SIG-M5 treated with dmso at 0.1 percent for 504 hours (cell line): ENCODE data around the gene ZP2.
"Not testable (repeated sequence)": the region's sequence is repeated elsewhere in the genome, so short reads cannot be mapped to it uniquely, and the experiment has no call there.

Source experiments
- DNase-seq: peaks from one replicate; lab custom pipeline; 2025; ENCODE audit not compliant: unreplicated experiment; lab: John Stamatoyannopoulos, UW

Gene ZP2

DNA sequence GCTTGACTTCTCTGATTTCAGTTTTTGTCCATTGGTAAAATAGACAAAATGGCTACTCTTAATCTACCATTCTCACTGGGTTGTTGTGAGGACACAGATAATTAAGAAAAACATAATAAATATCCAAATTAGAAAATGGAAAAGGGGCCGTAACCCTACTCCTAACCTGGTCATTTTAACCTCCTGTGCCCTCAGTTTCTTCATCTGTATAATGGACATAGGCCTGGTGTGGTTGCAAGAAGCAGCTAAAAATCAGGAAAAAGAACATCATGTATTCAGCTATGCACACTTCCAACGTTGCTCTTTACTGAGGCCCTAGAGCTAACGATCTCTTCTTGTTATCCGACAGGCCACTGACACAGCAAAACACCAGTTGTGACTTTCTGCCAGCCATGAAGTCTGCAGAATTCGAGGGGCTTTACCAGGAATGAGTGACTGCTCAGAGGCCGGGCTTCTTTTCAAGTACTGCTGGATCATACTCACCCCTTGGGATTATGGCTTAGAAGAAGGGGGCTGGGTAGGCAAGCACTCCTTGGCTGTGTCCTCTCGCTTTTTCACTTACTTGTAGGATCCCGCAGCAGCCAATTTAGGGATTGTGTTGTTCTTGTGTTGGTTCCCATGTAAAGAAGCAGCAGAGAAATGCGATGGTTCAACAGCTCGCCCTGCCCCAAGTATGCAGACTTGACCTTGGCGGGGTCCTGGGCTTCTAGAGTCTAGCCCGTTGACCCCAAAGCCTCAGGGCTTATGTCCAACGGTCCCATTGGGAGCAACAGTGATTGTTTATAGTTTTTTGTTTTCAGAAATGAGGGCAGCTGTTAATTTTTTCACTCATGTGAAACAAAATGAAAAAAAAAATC is 32.0 kb downstream of the ZP2 start:
- no peak for DNase-seq

DNA sequence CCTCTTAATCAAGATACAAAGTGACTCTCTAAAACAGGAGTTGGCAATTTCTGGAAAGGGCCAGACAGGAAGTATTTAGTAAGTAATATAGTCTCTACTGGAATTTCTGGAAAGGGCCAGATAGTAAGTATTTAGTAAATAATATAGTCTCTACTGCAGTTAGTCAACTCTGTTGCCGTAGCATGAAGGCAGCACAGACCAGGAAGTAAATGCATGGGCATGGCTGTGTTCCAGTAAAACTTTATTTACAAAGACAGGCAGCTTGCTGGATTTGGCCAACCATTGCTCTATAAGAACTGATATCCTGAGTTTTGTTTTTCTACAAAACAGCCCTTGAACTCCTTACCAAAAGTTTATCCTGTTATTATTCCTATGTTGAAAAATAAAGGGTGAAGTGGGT is 36.0 kb downstream of the ZP2 start:
- no peak for DNase-seq

DNA sequence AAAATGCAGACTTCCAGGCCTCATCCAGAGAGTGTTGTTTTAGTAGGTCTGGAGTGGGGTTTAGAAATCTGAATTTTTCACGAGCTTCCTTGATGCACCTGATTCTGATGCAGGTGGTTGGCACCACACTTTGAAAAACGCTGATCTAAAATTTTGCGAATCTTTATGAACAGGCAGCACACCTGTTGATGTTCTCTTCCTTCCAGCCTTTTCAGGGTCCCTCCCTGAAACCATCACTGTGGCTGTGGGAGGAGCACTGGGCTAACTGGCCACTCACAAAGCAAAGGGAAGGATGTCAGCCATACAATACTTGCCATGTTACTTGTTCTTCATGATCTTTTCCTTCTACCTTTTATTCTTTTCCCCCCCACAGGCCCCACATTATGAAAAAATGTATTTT is 38.7 kb downstream of the ZP2 start:
- DNase-seq = no peak

DNA sequence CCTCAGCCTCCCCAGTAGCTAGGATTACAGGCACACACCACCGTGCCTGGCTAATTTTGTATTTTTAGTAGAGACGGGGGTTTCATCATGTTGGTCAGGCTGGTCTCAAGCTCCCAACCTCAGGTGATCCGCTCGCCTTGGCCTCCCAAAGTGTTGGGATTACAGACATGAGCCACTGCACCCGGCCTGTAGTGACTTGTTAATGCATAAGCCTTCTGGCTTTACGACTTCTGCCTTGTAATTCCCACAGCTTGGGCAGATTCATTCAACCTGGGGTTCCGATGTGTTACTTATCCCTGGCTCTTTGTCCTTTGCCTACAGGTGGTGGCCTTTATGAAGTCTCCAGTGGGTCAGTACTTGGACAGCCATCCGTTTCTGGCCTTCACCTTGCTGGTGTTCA is 41.3 kb downstream of the ZP2 start:
- not testable (repeated sequence) for DNase-seq

DNA sequence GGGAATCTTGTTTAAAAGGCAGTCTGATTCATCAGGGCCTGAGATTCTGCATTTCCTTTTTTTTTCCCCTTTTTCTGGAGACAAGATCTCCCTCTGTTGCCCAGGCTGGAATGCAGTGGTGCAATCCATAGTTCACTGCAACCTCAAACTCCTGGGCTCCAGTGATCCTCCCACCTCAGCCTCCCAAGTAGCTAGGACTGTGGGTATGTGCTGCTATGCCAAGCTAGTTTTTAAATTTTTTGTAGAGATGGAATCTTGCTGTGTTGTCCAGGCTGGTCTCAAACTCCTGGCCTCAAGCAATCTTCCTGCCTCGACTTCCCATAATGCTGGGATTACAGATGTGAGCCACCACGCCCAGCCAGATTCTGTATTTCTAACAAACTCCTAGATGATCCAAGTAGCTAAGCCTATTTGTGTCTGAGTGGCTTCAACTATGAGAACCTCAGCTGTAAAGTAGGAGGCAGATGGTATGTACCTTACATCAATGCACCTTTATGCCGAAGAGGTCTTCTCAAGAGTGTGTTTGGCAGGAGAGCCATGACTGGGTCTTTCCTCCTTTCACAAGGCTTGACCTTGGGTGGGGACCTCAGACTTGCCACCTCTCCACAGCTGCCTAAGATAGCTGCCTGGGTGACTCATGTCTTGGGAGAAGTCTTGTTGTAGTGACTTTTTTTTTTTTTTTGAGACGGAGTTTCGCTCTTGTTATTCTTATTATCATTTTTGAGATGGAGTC is 42.0 kb downstream of the ZP2 start:
- no peak for DNase-seq

DNA sequence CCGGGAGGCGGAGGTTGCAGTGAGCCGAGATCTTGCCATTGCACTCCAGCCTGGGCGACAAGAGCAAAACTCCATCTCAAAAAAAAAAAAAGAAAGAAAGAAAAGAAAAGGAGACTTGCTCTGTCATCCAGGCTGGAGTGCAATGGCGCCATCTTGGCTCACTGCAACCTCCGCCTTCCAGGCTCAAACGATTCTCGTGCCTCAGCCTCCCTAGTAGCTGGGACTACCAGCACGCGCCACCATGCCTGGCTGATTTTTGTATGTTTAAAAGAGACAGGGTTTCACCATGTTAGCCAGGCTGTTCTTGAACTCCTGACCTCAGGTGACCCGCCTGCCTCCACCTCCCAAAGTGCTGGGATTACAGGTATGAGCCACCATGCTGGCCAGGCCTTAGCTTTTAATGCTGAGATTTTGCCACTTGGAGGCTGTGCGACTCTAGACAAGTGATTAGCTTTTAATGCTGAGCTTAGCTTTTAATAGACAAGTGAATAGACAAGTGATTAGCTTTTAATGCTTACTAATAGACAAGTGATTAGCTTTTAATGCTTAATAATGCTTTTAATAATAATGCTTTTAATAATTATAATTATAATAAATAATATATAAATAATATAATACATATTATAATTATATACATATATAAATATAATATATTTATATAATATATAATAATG is 43.3 kb downstream of the ZP2 start:
- no peak for DNase-seq

DNA sequence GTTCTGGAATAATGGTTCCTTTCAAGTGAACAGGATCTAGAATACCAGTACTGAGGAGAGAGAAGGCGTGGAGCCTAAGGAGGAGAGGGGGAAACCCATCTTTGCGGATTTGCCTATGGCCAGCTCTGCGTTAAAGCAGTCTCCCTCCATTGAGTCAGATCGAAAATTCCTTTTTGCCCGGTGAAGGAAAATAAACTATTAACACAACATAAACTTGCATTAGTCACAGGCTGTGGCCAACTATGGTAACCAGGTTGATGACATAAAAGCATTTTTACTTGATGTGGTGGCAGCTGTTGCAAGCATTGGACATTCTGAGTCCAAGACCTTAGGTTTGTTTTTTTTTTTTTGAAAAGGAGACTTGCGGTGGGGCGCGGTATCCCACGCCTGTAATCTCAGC is 44.0 kb downstream of the ZP2 start:
- no peak for DNase-seq

DNA sequence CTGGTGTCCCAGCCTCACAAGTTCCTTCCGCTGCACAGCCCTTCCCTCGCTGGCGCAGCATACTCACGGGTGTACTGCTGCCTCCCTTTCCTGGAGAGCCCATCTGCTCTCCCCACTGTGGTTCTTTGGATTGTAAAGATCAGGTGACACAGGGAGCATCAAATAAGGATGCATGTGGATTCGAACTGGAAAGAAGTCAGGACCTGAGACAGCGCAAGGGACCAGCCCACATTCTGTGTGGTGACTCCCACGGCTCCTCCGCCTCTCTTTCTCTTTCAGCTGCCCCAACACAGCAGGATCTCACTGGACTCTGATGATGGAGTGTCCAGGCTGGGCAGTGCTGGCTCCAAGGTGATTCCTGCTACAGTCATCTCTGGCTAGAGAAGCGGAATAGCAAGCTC is 44.8 kb downstream of the ZP2 start:
- no peak for DNase-seq

DNA sequence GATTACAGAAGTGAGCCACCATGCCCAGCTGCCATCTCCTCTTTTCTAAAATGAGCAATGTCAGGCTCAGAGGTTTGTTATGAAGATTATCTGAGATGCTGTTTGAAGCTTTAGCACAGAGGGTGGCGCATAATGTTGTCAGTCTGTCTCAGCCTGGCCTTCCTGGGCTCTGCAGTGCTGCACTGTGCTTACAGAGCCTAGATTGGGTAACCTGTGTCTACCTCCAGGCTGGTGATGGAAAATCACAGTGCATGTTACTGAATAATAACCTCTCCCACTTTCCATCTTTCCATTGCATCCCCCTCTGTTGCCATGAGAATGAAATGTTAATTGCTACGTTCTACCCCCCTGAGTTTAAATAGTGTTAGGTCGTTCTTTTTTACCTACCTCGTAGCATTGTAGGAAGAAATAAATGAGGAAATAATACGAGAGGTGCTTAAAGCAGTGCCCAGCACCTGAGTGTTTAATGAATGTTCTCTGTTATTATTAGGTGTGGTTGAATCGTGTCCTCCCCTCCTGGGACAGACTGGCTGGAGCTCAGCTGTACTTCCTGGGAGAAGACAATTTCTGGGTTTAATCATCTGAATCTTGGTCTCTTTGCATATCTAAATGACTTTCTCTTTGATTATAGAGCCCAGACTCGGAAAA is 46.7 kb downstream of the ZP2 start:
- no peak for DNase-seq

DNA sequence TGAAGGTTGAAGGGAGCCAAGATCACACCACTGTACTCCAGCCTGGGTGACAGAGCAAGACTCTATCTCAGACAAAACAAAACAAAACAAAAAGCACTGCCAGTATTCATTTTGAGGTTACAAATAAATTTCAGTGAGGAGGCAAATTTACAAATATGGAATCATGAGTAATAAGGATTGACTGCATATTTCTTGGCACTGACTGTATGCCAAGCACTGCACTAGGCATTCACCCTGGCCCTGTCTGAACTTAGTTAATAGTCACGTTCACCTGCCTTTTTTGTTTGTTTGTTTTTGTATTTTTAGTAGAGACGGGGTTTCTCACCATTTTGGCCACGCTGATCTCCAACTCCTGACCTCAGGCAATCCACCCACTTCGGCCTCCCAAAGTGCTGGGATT is 47.8 kb downstream of the ZP2 start:
- no peak for DNase-seq

DNA sequence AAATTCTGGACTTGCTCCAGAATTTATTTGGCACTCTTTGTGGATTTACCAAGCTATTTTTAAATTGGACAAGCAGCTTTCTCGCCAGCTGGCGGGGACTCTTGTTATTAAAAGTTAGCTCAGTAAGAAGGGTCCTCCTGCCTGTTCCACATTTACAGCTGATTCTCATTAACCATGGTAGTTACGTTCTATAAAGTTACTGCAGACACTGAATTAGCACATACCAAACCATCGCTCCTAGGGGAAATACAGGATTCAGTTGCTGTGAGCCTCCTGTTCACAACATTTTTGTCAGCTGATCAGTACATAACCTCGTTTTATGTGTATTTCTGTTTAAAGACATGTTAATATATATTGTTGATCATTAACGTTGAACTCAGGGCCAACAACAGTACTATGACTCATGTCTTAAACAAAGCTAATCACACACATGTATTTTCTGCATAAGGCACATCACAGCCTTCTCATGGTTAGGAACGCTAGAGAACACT is 48.7 kb downstream of the ZP2 start:
- no peak for DNase-seq

DNA sequence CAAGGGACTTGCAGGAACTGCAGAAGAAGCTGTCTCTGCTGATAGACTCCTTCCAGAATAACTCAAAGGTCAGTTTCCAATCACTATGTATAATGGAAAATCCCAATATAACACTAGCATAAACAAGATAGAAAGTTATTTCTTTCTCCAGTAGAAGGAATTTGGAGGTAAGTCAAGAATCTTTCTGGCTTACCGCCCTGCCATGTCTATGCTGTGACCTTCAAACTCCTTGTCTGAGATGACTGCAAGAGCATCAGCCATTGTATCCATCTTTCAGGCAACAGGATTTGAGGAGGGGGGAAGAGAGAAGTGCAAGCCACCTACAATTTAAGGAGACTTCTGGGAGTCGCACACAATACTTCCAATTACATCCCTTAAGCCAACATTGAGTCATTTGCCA is 50.2 kb downstream of the ZP2 start:
- no peak for DNase-seq

DNA sequence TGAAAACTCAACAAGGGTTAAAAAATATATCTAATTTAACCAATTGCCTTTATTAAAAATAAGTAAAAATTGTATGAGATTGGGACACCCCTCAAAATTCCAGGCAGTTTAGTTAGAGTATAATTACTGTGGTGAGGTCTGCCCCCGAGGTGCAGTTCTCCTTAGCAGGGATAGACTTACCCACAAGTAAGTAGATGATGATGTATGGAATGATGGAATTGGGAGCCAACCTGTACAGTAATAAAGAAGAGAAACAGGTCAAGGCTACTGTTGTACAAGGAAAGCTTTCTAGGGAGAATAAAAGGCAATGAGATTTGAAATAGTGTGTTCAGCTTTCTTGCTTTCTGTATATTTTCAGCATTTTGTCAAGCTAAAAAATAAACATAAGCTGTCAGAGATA is 51.1 kb downstream of the ZP2 start:
- no peak for DNase-seq

DNA sequence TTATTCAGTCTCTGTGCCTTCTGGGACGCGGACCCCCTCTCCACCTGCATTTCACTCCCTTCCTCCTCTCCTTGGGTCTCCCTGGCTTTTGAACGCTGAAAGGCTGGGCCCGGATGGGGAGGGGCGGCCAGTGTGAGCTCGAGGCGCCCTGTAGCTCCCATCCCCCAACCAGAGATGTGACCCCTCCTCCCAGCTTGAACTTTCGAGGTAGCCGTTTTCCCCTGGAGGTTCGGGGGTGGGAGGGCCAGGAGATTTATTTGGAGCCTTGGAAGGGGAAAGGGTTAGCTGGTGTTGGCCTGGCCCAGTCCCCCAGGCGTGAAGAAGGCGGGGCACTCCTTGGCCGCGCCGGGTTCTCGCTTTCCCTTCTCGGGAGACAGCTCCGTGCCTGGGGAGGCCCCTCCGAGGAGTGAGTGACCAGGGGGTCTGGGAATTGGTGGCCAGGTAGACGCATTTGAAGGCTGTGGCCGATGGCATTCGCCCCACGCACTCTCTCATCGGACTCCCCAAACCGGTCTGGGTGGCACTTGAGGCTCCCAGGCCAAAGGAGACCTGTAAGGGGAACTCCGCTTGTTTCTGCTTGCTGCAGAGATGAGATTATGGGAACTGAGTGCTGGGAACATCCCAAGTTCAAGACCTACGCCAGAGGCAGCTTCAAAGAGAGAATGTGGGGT is 52.0 kb downstream of the ZP2 start:
- DNase-seq = peak; percentile 34

DNA sequence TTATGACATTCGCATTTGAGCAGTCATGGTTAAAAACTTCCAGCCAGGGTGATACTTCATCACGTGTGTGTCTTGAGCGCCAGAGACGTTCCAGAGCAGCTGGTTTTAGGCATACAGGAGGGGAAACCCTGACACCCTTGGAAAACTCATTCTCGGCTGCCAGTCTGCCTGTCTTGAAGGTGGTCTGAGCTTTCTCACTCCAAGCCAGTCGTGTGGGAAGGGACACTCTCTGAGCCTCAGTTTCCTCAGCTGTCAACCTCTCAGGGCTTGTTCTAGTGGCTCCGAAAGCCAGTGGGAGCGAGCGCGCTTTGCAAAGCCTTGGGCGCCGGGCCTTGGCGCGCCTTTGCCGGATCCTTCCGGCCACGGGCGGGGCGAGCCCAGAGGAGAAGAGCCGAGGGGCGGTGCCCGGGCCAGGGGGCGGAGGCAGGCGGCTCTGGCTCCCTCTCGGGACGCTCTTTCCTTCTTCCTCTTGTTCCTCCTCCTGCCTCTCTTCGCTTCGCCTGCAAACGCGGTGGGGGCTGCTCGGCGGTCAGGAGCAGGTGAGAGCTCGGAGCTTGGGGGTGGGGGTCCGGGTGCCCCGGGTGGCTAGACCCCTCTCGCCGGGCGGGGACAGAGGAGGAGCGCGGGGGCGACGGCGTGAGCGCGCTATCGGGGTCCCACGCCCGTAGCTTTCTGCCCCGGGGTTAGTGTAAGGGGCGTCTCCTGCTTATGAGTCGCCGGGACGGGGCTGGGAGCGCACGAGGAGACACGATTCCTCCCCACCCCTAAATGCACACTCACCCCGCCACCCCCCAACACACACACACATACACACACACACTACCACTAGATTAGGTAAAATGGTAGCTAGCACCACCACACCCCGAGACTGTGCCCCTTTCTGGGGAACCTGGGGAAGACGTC is 52.9 kb downstream of the ZP2 start, which contains the start of gene LDAF1:
TSS of gene LDAF1 (plus strand) at position 467 of the 903 bp plus-strand sequence. CDS start 2,509 bp downstream, outside the sequence.
- peak; percentile 80 for DNase-seq

DNA sequence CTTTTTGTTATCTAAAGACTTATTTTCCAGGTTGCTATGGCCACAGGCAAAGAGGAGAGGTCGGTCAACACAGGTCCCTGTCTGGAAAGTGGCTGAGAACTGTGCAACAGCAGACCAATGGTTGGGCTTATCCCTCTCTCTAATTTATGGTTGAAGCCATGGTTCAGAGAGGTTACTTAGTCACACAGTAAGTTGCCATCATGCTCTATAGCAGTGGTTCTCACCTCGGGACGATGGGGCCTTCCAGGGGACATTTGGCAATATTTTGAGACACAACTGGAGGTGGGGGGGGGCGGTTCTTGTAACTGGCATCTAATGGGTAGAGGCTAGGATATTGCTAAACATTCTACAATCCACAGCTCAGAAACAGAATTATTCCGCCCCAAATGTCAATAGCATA is 53.7 kb downstream of the ZP2 start:
- DNase-seq = no peak

DNA sequence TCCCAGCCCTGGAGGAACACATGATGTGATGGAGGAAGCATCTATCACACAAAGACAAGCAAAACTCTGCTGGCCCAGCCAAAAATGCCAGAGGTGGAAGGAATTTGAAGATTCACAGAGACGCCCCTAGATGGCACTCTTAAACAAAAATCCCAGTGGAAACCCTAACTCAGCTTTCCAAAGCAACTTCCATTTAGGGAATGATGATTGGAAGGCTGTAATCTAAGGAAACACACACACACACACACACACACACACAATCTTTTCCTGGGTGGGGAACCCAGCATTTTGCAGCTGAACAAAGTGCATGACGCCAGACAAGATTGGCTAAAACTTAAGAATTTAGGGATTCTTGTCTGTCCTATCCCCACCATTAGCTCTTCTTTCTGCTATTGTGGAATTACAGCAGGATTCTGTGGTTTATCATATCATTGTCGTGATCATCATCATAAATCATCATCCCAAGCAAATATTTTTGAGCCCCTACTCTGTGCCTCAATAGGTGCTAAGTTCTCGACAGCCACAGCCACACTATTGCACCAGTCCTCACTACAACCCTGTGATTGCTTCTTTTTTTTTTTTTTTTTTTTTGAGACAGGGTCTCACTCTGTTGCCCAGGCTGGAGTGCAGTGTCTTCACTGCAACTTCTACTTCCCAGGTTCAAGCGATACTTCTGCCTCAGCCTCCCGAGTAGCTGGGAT is 54.5 kb downstream of the ZP2 start:
- DNase-seq = peak; percentile 14

DNA sequence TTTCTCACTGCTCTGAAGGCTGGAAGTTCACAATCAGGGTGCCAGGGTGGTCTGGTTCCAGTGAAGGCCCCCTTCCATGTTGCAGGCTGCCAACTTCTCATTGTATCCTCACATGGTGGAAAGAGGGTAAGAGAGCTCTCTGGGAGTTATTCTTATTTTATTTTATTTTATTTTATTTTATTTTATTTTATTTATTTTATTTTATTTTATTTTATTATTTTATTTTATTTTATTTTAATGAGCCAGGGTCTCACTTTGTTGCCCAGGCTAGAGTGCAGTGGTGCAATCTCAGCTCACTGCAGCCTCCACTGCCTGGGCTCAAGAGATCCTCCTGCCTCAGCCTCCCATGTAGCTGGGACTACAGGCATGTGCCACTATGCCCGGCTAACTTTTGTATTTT is 55.4 kb downstream of the ZP2 start:
- DNase-seq = not testable (repeated sequence)
